B cell (primary cell): ENCODE data around the gene ARHGAP18. TPM values are rescaled to one million over a fixed set of nuclear protein-coding genes. Genes with fewer than 3 reads are reported as not detected.

Source experiments
- ATAC-seq: fragments of 200-7000 bp; cut with Tn5 transposase; one replicate; pipeline ENCODE4 v1.10.0; 2021; ENCODE audit warnings: low read depth, mild to moderate bottlenecking, moderate number of reproducible peaks, moderate library complexity
- CTCF ChIA-PET: fragments of 350-600 bp; sonication (Branson Sonifier 250); formaldehyde crosslinking; loops from one replicate; lab custom pipeline; 2021; ENCODE audit warnings: antibody characterized with exemption, inconsistent platforms; lab: Charles Lee
- POLR2A ChIA-PET: fragments of 350-600 bp; sonication (Branson Sonifier 250); formaldehyde crosslinking; loops from one replicate; lab custom pipeline; 2021; ENCODE audit warnings: antibody characterized with exemption; lab: Charles Lee
- DNase-seq: peaks from one replicate; pipeline ENCODE4 v3.0.0; 2013
- H2AFZ ChIP-seq: 2 replicates; pipeline ENCODE4 v1.6.1; 2012; ENCODE audit warnings: mild to moderate bottlenecking, low read depth, low read length; ENCODE audit not compliant: insufficient read depth, poor library complexity, severe bottlenecking
- H3K27ac ChIP-seq, 2 donors: 1 replicate in 1 of 2; 2 replicates in 1 of 2; pipeline ENCODE4 v1.5.1; 2012 to 2013; ENCODE audit warnings: low read length in 2 of 2, mild to moderate bottlenecking in 2 of 2, moderate library complexity in 1 of 2
- H3K27me3 ChIP-seq, 4 experiments: fragments of 200-600 bp in 1 of 4; sonication (generic) in 1 of 4; replicated peaks in 1 of 4; 1 replicate in 2 of 4; 2 replicates in 2 of 4; pipeline versions ENCODE4 v1.6.1 to v1.7.0; 2013 to 2016; ENCODE audit warnings: low read length in 3 of 4, mild to moderate bottlenecking in 2 of 4, mixed read lengths in 1 of 4, moderate library complexity in 1 of 4; ENCODE audit not compliant: insufficient read depth in 4 of 4, control insufficient read depth in 3 of 4; ENCODE audit errors: control extremely low read depth in 1 of 4
- H3K36me3 ChIP-seq, 2 experiments: replicated peaks in 1 of 2; 1 replicate in 1 of 2; 2 replicates in 1 of 2; pipeline versions ENCODE4 v1.6.1 to v1.7.1; 2013; ENCODE audit warnings: low read length in 1 of 2; ENCODE audit not compliant: insufficient read depth in 2 of 2, control insufficient read depth in 1 of 2; ENCODE audit errors: control extremely low read depth in 1 of 2, extremely low read depth in 1 of 2
- H3K4me1 ChIP-seq, 2 donors: fragments of 200-600 bp in 1 of 2; sonication (generic) in 1 of 2; 1 replicate in 1 of 2; 2 replicates in 1 of 2; pipeline versions ENCODE4 v1.5.1 to v1.6.1; 2013 to 2017; ENCODE audit warnings: low read length in 2 of 2; ENCODE audit not compliant: control insufficient read depth in 2 of 2, insufficient read depth in 2 of 2
- H3K4me2 ChIP-seq: replicated peaks from 2 replicates; pipeline ENCODE3; 2012; ENCODE audit warnings: mild to moderate bottlenecking, low read depth, low read length; ENCODE audit not compliant: poor library complexity, severe bottlenecking
- H3K4me3 ChIP-seq, 5 experiments: fragments of 200-600 bp in 1 of 5; sonication (generic) in 1 of 5; 1 replicate in 3 of 5; 2 replicates in 2 of 5; pipeline versions ENCODE4 v1.5.1 to v1.7.0; 2011 to 2016; ENCODE audit warnings: low read length in 4 of 5, mild to moderate bottlenecking in 4 of 5, low read depth in 2 of 5, control low read depth in 1 of 5, moderate library complexity in 1 of 5; ENCODE audit not compliant: insufficient read depth in 1 of 5; ENCODE audit errors: control extremely low read depth in 1 of 5, extremely low read depth in 1 of 5
- H3K79me2 ChIP-seq: fragments of 200-600 bp; sonication (generic); one replicate; pipeline ENCODE4 v1.6.0; 2016; ENCODE audit warnings: low read length; ENCODE audit not compliant: control insufficient read depth, insufficient read depth
- H3K9ac ChIP-seq: fragments of 200-600 bp; sonication (generic); 2 replicates; pipeline ENCODE4 v1.6.1; 2017; ENCODE audit warnings: mild to moderate bottlenecking, low read length, moderate library complexity
- H3K9me3 ChIP-seq, 3 donors: one replicate each; pipeline versions ENCODE4 v1.6.1 to v1.7.1; 2013; ENCODE audit warnings: low read length in 2 of 3; ENCODE audit not compliant: control insufficient read depth in 2 of 3, insufficient read depth in 1 of 3; ENCODE audit errors: control extremely low read depth in 1 of 3
- H4K20me1 ChIP-seq: 2 replicates; pipeline ENCODE4 v1.6.0; 2012; ENCODE audit warnings: mild to moderate bottlenecking, low read length; ENCODE audit not compliant: insufficient read depth, control insufficient read depth, poor library complexity, severe bottlenecking
- H3K27ac Mint-ChIP-seq: one replicate; pipeline ENCODE4 v1.8.0; 2021; ENCODE audit warnings: mixed read lengths
- H3K27me3 Mint-ChIP-seq: one replicate; pipeline ENCODE4 v1.8.0; 2021; ENCODE audit warnings: mixed read lengths
- H3K4me1 Mint-ChIP-seq: one replicate; pipeline ENCODE4 v1.8.0; 2021; ENCODE audit warnings: mixed read lengths
- H3K4me3 Mint-ChIP-seq: one replicate; pipeline ENCODE4 v1.8.0; 2021; ENCODE audit warnings: mixed read lengths
- H3K9me3 Mint-ChIP-seq: one replicate; pipeline ENCODE4 v1.8.0; 2022; ENCODE audit warnings: mixed read lengths; ENCODE audit not compliant: insufficient read depth
- CTCF ChIP-seq: fragments of 200-600 bp; IDR thresholded peaks from one replicate; pipeline ENCODE4 v1.8.0; 2022; ENCODE audit warnings: antibody characterized with exemption, mild to moderate bottlenecking
- EZH2 ChIP-seq: IDR thresholded peaks from 2 replicates; pipeline ENCODE4 v1.6.1; 2012; ENCODE audit warnings: borderline replicate concordance, low read depth, mild to moderate bottlenecking, moderate library complexity, low read length; ENCODE audit not compliant: insufficient read depth, poor library complexity, severe bottlenecking
- WGBS: methylation state at CpG from one replicate; pipeline ENCODE4 v1.1.5; 2013; ENCODE audit warnings: missing lambda C conversion rate; ENCODE audit not compliant: insufficient coverage; 5-methylcytosine and 5-hydroxymethylcytosine counted together
- intact Hi-C: fragments of 100-400 bp; cut with micrococcal nuclease; formaldehyde crosslinking; loops from one replicate; pipeline ENCODE4 v1.10.0; 2022
- polyA plus RNA-seq: library from polyadenylated mRNA; depleted of rRNA; stranded (reverse); fragments of >200 nt; gene quantifications from 2 replicates; pipeline ENCODE4 v1.2.3, GENCODE V29; 2012
- total RNA-seq, 2 donors: library from RNA; stranded (reverse); fragments of 120-200 nt in 1 of 2; gene quantifications; 1 replicate in 1 of 2; 2 replicates in 1 of 2; pipeline versions ENCODE4 v1.2.3 to v1.2.4, GENCODE V29; 2013 to 2022

Gene ARHGAP18
- total and polyA plus RNA-seq, 2 donors (not counting 1 experiment from before 2014, with no cell fraction given) = 0.95 to 3.9 TPM

GRCh38 chr6:129701721-129702455 is 8.1 kb downstream of the ARHGAP18 start:
- no peak overlapping the region for H3K4me3 Mint-ChIP-seq
- ATAC-seq (no peak), DNase-seq (no peak)
- H3K4me3 ChIP-seq = no peak overlapping the region
- no peak overlapping the region for H3K4me2 ChIP-seq
- no peaks in the 10 kb centered on the region for H4K20me1 ChIP-seq
- TF ChIP-seq EZH2 (no peak), CTCF (no peak)
- no peak overlapping the region for H3K9ac ChIP-seq
- H3K27ac ChIP-seq = no peak overlapping the region
- H3K27me3 Mint-ChIP-seq = no peaks in the 10 kb centered on the region
- ChIA-PET POLR2A (no interaction called here), CTCF (no interaction called here)
- peaks cover 5% of the 10 kb centered on the region for H3K4me1 Mint-ChIP-seq
- intact Hi-C loops = no loop called here
- 100% methylated on average over 2 of the region's 4 CpGs for WGBS
- H3K79me2 ChIP-seq = peaks cover 34% of the 10 kb centered on the region
- H2AFZ ChIP-seq = no peak overlapping the region
- H3K9me3 ChIP-seq = no peaks in the 10 kb centered on the region
- no peaks in the 10 kb centered on the region for H3K27me3 ChIP-seq
- no peaks in the 10 kb centered on the region for H3K4me1 ChIP-seq
- no peak overlapping the region for H3K27ac Mint-ChIP-seq
- H3K9me3 Mint-ChIP-seq = no peaks in the 10 kb centered on the region
- H3K36me3 ChIP-seq = no peaks in the 10 kb centered on the region

DNA sequence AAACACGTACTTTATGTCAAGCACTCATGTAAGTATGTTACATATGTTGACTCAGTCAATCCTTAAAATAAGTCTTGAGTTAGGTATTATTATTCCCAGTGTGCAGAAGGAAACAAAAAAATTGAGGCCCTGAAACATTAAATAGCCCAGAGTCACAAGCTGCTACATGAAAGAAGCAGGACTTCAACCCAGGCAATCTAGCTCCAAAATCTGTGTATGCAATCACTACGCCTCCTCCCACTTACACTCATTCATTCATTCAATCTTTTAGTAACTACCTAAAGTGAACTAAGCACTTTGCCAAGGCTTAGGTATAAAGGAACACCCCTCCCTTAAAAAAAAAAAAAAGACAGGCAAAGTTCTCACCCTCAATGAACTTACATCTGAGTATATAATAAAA is 9.3 kb downstream of the ARHGAP18 start:
- no peaks in the 10 kb centered on the region for H3K9me3 Mint-ChIP-seq
- H3K79me2 ChIP-seq = peaks cover 25% of the 10 kb centered on the region
- H3K27ac Mint-ChIP-seq = no peak overlapping the region
- H4K20me1 ChIP-seq = no peaks in the 10 kb centered on the region
- H3K27me3 Mint-ChIP-seq = no peaks in the 10 kb centered on the region
- ATAC-seq = no peak
- no peaks in the 10 kb centered on the region for H3K27me3 ChIP-seq
- no peak overlapping the region for H3K9ac ChIP-seq
- peaks cover 11% of the 10 kb centered on the region for H3K4me1 Mint-ChIP-seq
- intact Hi-C loops = no loop called here
- H2AFZ ChIP-seq = no peak overlapping the region
- no CpG with 5 or more reads among the region's 2 CpGs for WGBS
- no peak overlapping the region for H3K4me2 ChIP-seq
- no peaks in the 10 kb centered on the region for H3K9me3 ChIP-seq
- CTCF ChIA-PET = interaction anchor here (1.3 kb wide), 1 partner anchor 28 kb away, joined by 5 read pairs; no protein-coding TSS in a partner anchor
- H3K4me1 ChIP-seq = peaks cover 0 to 4% of the 10 kb centered on the region in 2 donors
- no peak overlapping the region for H3K4me3 ChIP-seq
- POLR2A ChIA-PET = no interaction called here
- no peak overlapping the region for H3K4me3 Mint-ChIP-seq
- no peak for DNase-seq
- TF ChIP-seq CTCF = no peak
- TF ChIP-seq EZH2 = no peak
- no peaks in the 10 kb centered on the region for H3K36me3 ChIP-seq
- no peak overlapping the region for H3K27ac ChIP-seq
